MV-4-11 (cell line): Measurements from ENCODE around the gene RPS18.
"Not testable (repeated sequence)": the region's sequence is repeated elsewhere in the genome, so short reads cannot be mapped to it uniquely, and the experiment has no call there.

Experiments
- DNase-seq: peaks from one replicate; lab custom pipeline; 2025; lab: John Stamatoyannopoulos, UW

The RPS18 gene

DNA sequence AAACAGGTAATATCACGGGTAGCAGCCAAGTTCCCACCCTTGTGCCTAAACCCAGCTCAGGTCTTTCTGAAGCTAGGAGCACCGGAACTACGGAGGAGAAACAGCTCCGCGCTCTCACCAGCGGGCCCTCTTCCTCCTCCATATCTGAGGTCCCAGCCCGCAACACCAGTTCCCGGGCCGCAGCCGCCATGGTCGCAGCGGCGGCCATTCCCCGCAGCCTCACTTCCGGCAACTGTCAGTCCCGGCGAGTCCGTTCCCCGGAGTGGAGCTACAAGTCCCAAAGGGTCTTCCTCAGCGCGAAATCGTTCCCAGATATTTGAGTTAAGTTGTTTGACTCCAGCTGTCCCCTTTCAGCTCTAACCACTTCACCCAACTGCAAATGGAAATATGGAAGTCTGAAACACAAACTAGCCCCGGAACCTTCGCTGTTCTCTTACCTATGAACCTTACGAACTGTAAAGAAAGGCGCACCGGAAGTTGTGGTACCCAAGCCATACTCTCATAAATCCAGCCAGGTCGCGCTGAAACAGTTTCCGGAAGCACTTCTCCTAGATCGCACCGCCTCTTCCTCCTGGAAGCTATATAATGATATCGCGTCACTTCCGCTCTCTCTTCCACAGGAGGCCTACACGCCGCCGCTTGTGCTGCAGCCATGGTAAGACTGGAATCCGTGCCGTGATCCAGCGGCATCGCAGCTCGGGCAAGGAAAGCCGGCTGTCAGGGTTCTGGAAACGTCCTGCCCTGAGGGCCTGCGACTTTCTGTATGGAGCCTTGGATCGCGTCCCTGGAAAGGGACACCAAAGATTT is at the start of gene RPS18, which contains the start of gene VPS52:
Gene RPS18 (plus strand): TSS at position 608 of the 807 bp plus-strand sequence. CDS start 45 bp downstream, at position 653.
Gene VPS52 (minus strand): TSS at position 409 of the 807 bp plus-strand sequence. CDS start 201 bp downstream, at position 208.
- peak; percentile 98 for DNase-seq

DNA sequence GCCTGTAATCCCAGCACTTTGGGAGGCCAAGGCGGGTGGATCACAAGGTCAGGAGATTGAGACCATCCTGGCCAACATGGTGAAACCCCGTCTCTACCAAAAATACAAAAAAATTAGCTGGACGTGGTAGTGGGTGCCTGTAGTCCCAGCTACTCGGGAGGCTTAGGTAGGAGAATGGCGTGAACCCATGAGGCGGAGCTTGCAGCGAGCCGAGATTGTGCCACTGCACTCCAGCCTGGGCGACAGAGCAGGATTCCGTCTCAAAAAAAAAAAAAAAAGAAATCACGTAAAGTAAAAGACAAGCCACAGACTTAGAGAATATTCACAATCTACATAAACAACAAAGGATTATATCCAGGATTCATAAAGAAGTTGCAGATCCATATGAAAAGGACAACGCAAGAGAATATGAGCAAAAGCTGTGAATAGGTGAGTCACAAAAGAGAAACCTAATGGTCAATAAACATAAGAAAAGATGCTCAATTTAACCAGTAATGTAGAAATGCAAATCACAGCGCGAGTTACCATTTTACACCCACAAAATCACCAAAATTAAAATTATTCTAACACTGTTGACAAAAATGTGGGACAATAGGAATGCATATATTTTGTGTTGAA is 45.3 kb upstream of the RPS18 start:
- DNase-seq: not testable (repeated sequence)

DNA sequence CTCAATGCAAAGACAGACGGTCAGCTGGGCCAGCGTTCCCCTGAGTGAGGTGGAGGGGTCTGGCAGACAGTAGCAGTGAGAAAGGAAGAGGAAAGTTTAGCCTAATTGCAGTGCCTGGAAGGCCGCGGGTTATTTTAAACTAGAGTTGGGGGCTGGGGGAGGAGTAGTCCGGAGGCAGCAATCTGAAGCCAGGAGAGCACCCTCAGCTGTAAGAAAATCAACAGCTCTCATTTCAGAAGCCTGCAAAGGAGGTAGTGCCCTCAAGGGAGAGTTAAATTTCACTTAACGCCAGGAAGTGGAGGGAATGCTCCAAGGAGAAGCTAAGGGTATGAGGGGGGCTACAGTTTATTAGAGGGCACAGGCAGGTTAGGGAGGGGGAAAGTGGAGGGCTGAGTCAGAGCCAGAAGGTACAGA is 36.6 kb upstream of the RPS18 start:
- no peak for DNase-seq

- DNase-seq: no peak
Observed at GRCh38 chr6:33236328-33236727, 35.5 kb upstream of the RPS18 start.

DNA sequence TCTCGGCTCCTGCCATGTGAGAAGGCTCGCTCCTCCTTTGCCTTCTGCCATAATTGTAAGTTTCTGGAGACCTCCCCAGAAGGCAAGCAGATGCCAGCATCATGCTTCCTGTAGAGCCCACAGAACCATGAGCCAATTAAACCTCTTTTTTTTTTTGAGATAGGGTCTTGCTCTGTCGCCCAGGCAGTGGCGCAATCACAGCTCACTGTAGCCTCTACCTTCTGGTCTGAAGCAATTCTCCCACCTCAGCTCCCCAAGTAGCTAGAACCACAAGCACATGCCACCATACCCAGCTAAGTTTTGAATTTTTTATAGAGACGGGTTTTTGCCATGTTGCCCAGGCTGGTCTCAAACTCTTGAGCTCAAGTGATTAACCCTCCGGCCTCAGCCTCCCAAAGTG is 35.0 kb upstream of the RPS18 start:
- DNase-seq: no peak

DNA sequence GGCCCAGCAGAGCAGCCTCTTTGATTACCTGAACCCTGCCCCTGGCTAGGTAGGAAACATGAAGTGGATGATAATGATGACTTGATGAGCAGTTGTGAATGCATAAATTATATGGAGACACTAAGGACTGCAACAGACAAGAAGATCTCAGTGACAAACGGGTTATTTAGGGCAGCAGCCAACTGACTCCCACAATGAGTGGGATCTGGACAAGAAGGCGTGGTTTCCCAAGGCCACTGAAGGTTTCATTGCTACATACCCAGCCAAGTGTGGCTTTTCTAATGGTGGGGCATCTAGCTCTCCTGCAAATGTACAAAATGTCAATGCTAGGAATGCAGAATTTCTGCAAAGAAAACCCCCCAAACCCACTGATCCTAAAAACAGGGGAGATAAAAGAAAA is 34.1 kb upstream of the RPS18 start:
- DNase-seq: peak; percentile 33

GRCh38 chr6:33241968-33242367 is 29.9 kb upstream of the RPS18 start:
- DNase-seq: peak; percentile 26

GRCh38 chr6:33243476-33243875 is 28.4 kb upstream of the RPS18 start:
- DNase-seq: no peak

DNA sequence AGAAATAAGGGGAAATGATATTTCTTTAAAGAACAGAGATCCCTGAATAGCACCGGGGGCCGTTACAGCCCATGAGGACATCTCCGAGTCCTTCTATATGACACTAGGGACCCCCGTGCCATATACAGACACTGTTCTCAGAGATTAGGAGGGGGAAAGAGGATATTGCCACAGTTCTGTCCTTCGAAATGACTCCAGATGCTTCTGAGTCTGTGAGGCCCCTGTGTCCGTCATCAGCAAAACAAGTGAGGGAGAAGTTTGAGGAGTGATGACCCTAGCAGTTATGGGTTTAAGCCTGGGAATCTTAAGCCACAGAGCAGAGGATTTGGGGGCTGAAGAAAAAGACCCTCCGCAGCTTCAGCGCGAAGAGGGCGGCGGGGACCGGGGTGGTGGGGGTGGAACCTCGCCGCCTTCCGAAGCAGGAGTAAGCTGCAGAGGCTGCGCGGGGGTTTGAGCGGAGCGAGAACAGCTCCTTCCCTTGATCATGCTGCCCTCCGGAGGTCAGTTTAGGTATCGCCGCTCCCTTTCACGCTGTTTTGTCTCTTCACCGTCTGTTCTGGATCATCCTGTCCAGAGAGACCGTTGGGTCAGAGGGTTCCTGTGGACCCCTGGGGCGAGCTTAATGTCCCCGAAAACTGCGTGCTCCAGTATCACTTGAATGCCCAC is 23.8 kb upstream of the RPS18 start:
- peak; percentile 76 for DNase-seq

DNA sequence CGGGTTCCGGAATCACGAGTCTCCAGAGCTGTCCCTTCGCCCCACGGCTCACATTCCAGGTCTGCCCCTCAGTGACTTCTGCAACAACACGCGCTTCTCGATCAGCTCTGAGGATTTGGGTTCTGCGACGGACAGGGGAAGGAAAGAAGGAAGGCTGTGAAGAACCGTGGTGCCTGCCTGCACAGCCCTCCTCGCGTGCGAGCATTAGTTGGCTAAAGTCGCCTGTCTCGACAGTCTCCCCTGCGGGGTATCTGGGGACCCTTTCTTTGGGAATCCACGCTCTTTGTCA is 23.3 kb upstream of the RPS18 start:
- DNase-seq: no peak

- peak; percentile 99 for DNase-seq
Observed at GRCh38 chr6:33248932-33249731, 22.7 kb upstream of the RPS18 start.

DNA sequence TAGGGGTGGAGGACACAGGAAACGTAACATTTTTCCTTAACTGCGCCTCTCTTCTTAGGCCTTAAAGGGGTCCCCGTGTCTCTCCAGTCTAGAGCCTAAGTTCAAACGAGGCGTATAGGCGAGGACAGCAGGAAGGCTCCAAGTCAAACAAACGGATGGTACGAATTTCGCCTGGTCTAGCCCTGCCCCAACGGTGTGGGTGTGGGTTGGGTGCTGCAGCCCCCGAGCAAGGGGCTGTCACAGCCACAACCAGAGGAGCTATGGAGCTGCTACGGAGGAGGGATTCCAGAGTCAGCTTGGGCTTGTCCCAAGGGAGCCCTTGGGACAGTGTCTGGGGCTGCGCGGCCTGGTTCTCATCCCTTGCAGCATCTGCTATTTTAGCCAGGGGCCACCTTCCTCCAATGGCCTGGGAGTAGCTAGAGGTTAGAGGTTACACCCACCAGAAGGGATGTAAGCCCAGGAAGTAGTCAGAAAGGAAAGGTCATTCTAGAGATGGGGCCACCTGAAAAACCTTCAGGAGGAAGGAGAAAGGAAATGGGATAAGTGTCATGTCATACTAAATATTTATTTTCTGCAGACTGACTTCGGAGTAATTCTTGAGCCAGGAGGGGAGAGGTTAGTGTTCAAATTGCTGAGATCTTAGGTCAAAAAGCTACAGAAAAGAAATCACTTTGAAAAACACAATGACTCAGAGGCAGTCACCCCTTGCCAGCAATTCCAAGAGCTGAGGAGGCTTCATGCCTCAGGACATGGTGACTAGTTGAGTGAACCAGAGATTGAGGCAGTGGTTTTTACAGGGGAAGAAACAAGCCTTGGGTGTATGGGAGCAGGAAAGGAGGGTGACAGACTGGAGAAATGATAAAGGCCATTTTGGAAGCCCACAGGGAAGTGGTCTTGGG is 21.9 kb upstream of the RPS18 start:
- no peak for DNase-seq

DNA sequence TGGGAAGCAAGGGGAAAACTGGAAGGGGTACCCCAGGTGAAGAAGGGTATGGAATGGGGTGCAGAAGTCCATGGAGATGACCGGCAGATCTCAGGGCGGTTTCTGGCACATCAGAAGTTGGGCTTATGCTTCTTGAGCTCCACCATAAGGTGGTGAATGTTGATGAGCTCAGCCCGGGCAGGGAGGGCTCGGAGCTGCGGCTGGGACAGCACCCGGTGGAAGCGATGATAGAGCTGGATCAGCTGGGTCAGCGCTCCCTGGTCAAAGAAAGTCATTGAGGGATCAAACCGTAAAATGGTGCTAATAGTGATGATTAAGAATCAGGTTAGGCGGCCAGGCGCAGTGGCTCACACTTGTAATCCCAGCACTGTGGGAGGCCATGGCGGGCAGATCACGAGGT is 21.1 kb upstream of the RPS18 start:
- DNase-seq: no peak

DNA sequence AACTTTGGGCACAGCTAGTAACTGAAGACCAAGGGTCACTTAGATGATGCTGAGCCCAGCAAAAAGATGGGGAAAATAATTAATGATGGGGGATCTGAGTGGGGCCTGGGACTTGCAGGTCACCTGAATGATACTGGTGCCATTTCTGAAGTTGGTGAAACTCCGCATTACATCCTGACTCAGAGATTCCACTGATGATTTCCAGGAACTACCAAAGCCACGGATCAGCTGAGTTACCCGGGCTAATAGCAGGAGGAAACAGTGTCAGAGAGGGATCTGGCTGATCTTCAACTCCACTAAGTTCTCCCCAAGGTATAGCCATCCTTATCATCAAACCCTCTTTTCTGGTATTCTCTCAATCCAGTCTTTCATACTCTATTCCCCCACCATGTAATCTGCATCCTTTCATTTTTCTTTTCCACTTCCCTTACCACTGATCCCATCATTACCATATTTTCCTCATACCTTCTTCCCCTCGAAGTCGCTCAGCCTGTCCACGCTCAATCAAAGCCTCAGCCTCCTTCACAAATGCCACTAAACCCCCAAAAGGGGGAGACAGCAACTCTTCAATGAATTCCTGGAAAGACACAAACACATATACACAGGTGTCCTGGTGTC is 20.4 kb upstream of the RPS18 start:
- no peak for DNase-seq

GRCh38 chr6:33252759-33253158 is 19.1 kb upstream of the RPS18 start:
- no peak for DNase-seq

GRCh38 chr6:33254591-33254990 is 17.3 kb upstream of the RPS18 start:
- DNase-seq: no peak

DNA sequence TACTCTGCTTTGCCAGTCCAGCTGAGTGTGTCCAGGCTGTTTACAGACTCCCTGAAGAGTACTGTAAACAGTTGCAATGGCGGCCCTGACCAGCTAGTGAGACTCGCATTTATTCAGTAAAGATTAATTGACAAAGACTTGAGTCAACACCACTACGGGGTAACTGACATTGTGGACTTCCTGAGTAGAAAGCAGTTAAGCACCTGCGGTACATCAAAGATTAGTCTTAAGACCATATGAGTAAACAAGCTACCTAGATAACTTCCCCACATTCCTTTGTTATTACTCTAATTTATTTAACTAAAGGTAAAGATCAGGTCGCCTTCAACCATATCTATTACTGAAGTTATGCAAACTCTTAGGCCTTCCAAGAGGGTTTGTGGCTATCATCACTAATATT is 12.8 kb upstream of the RPS18 start:
- no peak for DNase-seq

- DNase-seq: not testable (repeated sequence)
Observed at GRCh38 chr6:33262490-33262889, 9.4 kb upstream of the RPS18 start.

DNA sequence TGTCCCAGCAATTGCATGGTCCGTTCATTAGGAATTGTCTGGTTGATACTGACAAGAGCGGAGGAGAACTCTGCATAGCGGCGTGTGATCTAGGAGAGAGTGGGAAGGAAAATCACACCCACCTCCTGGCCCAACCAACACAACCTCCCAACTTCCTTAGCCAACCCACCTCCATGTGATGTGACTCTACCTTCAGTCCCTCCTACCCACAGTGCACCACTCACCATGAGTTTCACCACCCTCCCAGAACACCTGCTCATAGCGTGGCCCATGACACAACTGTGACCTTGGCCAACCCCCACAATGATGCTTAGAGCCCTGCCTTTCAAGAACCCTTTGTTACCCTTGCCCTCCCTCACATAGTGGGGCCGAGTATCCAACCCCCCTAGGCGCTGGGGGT is 7.9 kb upstream of the RPS18 start:
- DNase-seq: no peak

DNA sequence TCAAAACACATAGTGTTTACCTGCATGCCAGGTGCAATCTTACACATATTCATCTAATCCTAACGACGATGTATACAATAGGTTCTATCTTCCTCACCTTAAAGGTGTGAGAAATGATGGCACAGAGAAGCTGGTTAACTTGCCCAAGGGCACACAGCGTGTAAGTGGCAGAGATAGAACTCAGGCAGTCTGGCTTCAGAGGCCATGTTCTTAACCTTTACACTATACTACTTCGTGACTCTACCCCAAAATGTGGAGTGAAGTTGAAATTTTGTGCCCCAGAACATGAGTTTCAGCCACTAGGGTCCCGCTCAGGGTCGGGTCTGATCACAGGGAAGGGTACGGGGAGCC is 783 bp upstream of the RPS18 start:
- peak; percentile 35 for DNase-seq
